ENCODE results near the gene WNT3. TPM values are rescaled to one million over a fixed set of nuclear protein-coding genes. Genes with fewer than 3 reads are reported as not detected.

WNT3 gene
- total and polyA plus RNA-seq, 2 experiments from 2014 or later, result 6.1 to 7.3 TPM

DNA sequence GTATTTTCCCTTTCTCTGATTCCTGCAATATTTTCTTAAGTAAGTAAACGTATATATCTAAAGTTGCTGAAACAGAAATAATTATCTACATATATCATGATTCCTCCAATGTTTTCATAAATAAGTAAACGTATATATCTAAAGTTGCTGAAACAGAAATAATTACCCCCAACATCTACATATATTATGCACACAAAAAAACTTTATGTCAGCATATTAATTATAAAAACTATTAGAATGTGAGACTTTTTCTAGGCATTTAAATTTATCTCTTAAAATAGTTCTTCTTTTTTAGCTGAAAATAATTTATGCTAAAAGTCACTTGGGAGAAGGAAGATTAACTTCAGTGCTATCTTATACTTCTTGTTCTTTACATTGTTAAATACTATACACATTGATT is 88.5 kb downstream of the WNT3 start:
- WGBS (ENCODE audit: low lambda C conversion rate, missing lambda C conversion rate), result 95% methylated on average over 2 of the region's 2 CpGs
- H3K4me2 ChIP-seq, result no peak overlapping the region

DNA sequence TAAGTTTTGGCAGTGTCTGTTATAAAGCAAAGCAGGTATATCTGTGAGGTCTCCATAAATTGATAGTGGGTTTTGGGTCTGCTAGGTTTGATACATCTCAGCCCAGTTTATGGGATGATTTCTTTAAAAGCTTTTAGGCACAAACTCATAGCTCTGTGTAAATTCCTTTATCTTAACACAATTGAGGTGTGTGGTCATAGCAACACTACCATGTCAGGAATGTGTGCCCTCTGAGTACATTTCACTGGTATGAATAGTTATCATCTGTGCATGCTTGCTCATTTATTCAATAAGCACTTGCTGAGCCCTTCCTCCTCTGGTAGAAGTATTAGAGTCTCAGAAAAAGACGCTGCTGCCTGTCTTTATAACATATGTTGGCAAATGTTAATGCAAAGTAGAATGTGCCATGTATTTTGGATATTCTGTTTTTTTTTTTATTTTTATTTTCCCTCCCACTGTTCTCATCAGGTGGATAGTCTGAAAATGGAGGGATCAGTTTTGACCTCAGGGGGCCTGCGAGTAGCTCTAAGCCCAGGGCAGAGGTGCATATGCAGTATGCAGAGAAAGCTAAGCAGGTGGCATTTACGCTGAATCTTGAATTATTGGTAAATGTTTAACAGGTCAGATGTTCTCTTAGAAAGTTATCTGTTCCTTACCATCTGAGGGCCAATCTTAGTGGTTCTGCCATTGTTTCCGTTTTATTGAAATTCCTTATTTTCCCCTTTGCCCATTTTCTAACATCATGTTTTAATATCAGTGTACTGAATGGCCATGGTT is 90.7 kb downstream of the WNT3 start:
- WGBS (ENCODE audit: low lambda C conversion rate, missing lambda C conversion rate), result 74% methylated on average over 4 of the region's 4 CpGs
- Histone ChIP-seq H3K36me3 (replicated peaks; ENCODE audit: insufficient read depth, low read depth) (no peaks in the 10 kb centered on the region), H4K20me1 (ENCODE audit: insufficient read depth, poor library complexity, severe bottlenecking) (no peaks in the 10 kb centered on the region), H3K4me3 (no peak overlapping the region), H3K79me2 (no peaks in the 10 kb centered on the region), H3K27ac (no peak overlapping the region), H3K4me1 (ENCODE audit: insufficient read depth) (peaks cover 6% of the 10 kb centered on the region), H2AFZ (no peak overlapping the region), H3K9me2 (replicated peaks; ENCODE audit: insufficient read depth) (no peaks in the 10 kb centered on the region), H3K9me3 (ENCODE audit: low read depth) (no peaks in the 10 kb centered on the region), H3K4me2 (no peak overlapping the region), H3K27me3 (no peaks in the 10 kb centered on the region)
- TF ChIP-seq EZH2phosphoT487 (IDR thresholded peaks at IDR 0.05; ENCODE audit: low read depth, severe bottlenecking, unreplicated experiment), result no peak
- TF ChIP-seq EZH2 (IDR thresholded peaks at IDR 0.05; ENCODE audit: borderline replicate concordance), result no peak
- TF ChIP-seq, protein P1, sequence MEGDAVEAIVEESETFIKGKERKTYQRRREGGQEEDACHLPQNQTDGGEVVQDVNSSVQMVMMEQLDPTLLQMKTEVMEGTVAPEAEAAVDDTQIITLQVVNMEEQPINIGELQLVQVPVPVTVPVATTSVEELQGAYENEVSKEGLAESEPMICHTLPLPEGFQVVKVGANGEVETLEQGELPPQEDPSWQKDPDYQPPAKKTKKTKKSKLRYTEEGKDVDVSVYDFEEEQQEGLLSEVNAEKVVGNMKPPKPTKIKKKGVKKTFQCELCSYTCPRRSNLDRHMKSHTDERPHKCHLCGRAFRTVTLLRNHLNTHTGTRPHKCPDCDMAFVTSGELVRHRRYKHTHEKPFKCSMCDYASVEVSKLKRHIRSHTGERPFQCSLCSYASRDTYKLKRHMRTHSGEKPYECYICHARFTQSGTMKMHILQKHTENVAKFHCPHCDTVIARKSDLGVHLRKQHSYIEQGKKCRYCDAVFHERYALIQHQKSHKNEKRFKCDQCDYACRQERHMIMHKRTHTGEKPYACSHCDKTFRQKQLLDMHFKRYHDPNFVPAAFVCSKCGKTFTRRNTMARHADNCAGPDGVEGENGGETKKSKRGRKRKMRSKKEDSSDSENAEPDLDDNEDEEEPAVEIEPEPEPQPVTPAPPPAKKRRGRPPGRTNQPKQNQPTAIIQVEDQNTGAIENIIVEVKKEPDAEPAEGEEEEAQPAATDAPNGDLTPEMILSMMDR (IDR thresholded peaks at IDR 0.05; ENCODE audit: poor library complexity), result no peak
- no peak for DNase-seq (ENCODE audit: low spot score)

More for the DNA sequence above, 88.5 kb downstream of the WNT3 start:
- Histone ChIP-seq H3K36me3 (replicated peaks; ENCODE audit: insufficient read depth, low read depth) (no peaks in the 10 kb centered on the region), H3K79me2 (no peaks in the 10 kb centered on the region), H3K9me3 (ENCODE audit: low read depth) (no peaks in the 10 kb centered on the region), H3K9me2 (replicated peaks; ENCODE audit: insufficient read depth) (no peaks in the 10 kb centered on the region), H3K27me3 (no peaks in the 10 kb centered on the region), H4K20me1 (ENCODE audit: insufficient read depth, poor library complexity, severe bottlenecking) (no peaks in the 10 kb centered on the region), H3K4me1 (ENCODE audit: insufficient read depth) (peaks cover 6% of the 10 kb centered on the region), H3K4me3 (no peak overlapping the region), H3K27ac (no peak overlapping the region), H2AFZ (no peak overlapping the region)
- TF ChIP-seq EZH2 (IDR thresholded peaks at IDR 0.05; ENCODE audit: borderline replicate concordance), result no peak
- no peak for DNase-seq (ENCODE audit: low spot score)

DNA sequence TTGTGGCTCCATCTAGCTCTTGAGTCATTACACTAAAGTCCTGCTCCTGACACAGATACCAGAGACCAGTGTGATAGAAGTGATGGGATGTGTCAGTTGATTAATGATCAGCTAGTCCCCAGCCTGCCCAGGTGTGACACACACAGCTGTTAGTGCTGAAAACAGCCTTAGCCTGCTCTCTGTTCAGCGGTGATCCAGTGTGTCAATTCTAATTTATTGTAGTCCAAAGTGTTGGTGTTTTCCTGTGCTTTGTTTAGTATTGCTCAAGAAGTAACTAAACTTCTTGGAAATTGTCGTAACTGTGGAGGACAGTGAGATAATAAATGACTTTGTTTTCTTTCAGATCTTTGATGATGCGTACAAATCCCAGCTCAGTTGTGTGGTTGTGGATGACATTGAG is 92.3 kb downstream of the WNT3 start:
- WGBS (ENCODE audit: low lambda C conversion rate, missing lambda C conversion rate), result 61% methylated on average over 3 of the region's 3 CpGs
- peak; percentile 34 for DNase-seq (ENCODE audit: low spot score)
- Histone ChIP-seq H3K79me2 (no peaks in the 10 kb centered on the region), H2AFZ (no peak overlapping the region), H3K4me1 (ENCODE audit: insufficient read depth) (peaks cover 6% of the 10 kb centered on the region), H3K4me2 (no peak overlapping the region), H3K27ac (peak overlapping the region; percentile 20), H3K36me3 (replicated peaks; ENCODE audit: insufficient read depth, low read depth) (no peaks in the 10 kb centered on the region), H3K4me3 (no peak overlapping the region), H3K9me2 (replicated peaks; ENCODE audit: insufficient read depth) (no peaks in the 10 kb centered on the region), H3K9me3 (ENCODE audit: low read depth) (no peaks in the 10 kb centered on the region), H4K20me1 (ENCODE audit: insufficient read depth, poor library complexity, severe bottlenecking) (no peaks in the 10 kb centered on the region), H3K27me3 (no peaks in the 10 kb centered on the region)
- no peak for TF ChIP-seq EZH2phosphoT487 (IDR thresholded peaks at IDR 0.05; ENCODE audit: low read depth, severe bottlenecking, unreplicated experiment)
- TF ChIP-seq, protein P1 (IDR thresholded peaks at IDR 0.05; ENCODE audit: poor library complexity), result no peak
- TF ChIP-seq EZH2 (IDR thresholded peaks at IDR 0.05; ENCODE audit: borderline replicate concordance), result no peak

DNA sequence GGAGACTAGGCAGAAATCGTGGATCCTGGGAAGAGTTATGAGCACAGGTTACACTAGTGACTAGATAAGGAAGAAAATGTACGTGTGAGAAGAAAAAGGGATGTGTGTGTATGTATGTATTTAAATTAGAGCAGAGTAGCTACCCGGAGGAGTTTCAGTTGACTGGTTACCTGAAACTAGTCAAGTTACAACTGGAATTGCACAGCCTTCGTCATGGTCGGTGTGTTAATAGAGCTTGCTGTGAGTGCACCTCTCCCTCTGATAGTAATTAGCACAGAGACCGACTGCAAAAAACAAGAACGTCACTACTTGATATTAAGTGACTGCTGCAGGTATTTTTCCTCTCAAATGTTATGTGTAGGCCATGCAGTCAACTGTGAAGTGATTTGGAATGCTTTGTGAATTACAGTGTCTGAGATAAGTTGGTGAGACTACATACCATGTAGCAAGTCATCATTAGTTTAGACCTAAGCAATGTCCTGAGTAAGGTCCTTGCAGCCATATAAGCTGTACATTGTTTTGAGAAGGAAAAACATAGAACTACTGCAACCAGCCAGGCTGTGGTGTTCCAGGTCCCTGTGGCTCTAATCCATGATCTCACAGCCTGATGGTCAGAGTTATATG is 95.7 kb downstream of the WNT3 start:
- Histone ChIP-seq H2AFZ (no peak overlapping the region), H3K27ac (no peak overlapping the region), H3K4me3 (no peak overlapping the region), H3K9me3 (ENCODE audit: low read depth) (no peaks in the 10 kb centered on the region), H3K36me3 (replicated peaks; ENCODE audit: insufficient read depth, low read depth) (no peaks in the 10 kb centered on the region), H3K9me2 (replicated peaks; ENCODE audit: insufficient read depth) (no peaks in the 10 kb centered on the region), H3K27me3 (no peaks in the 10 kb centered on the region), H3K4me2 (no peak overlapping the region), H3K79me2 (no peaks in the 10 kb centered on the region), H4K20me1 (ENCODE audit: insufficient read depth, poor library complexity, severe bottlenecking) (no peaks in the 10 kb centered on the region), H3K4me1 (ENCODE audit: insufficient read depth) (peaks cover 4% of the 10 kb centered on the region)
- TF ChIP-seq EZH2 (IDR thresholded peaks at IDR 0.05; ENCODE audit: borderline replicate concordance), result no peak
- TF ChIP-seq EZH2phosphoT487 (IDR thresholded peaks at IDR 0.05; ENCODE audit: low read depth, severe bottlenecking, unreplicated experiment), result no peak
- TF ChIP-seq, protein P1 (IDR thresholded peaks at IDR 0.05; ENCODE audit: poor library complexity), result no peak
- no peak for DNase-seq (ENCODE audit: low spot score)
- WGBS (ENCODE audit: low lambda C conversion rate, missing lambda C conversion rate), result 76% methylated on average over 7 of the region's 7 CpGs

All from hepatocyte (in vitro differentiated cells).